NB4 (cell line): ENCODE results near the gene BAG1.

Experiments used
- DNase-seq: peaks from one replicate; pipeline ENCODE4 v3.0.0; 2010; ENCODE audit warnings: low read depth
- H3K4me3 ChIP-seq: one replicate; pipeline ENCODE4 v1.5.1; 2011; ENCODE audit warnings: mild to moderate bottlenecking, low read depth, low read length, moderate library complexity
- MYC ChIP-seq: IDR thresholded peaks from 2 replicates; pipeline ENCODE4 v1.6.1; 2011; ENCODE audit warnings: low read depth, low read length
- POLR2A ChIP-seq: IDR thresholded peaks from 2 replicates; pipeline ENCODE4 v1.6.1; 2011; ENCODE audit warnings: mild to moderate bottlenecking; ENCODE audit not compliant: insufficient read length; ENCODE audit errors: extremely low read depth
- TF ChIP-seq, protein P1 (sequence below): IDR thresholded peaks from 2 replicates; pipeline ENCODE4 v1.6.1; 2011; ENCODE audit warnings: low read depth, low read length
- TF ChIP-seq, protein P2 (sequence below): IDR thresholded peaks from one replicate; pipeline ENCODE4 v1.5.1; 2012; ENCODE audit warnings: low read depth, low read length

The BAG1 gene

DNA sequence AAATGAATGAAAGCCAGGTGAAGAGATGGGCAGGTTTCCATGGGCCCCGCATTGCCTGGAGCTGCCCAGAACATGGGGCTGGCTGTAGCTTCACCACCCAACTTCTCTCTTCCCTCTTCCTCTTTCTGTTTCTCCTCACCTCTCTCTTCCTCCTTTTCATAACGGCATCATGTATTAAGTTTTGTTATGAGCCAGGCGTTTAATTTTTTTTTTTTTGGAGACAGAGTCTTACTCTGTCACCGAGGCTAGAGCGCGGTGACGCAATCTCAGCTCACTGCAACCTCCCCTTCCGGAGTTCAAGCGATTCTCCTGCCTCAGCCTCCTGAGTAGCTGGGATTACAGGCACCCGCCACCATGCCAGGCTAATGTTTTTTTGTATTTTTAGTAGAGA is 37.5 kb downstream of the BAG1 start:
- DNase-seq = peak; percentile 94
- TF ChIP-seq POLR2A (no peak), MYC (0 out of 2 replicates have a peak, but pooled peaks have one; percentile 32)
- TF ChIP-seq, protein P1, sequence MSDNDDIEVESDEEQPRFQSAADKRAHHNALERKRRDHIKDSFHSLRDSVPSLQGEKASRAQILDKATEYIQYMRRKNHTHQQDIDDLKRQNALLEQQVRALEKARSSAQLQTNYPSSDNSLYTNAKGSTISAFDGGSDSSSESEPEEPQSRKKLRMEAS = 0 out of 2 replicates have a peak, but pooled peaks have one; percentile 10
- TF ChIP-seq, protein P2, sequence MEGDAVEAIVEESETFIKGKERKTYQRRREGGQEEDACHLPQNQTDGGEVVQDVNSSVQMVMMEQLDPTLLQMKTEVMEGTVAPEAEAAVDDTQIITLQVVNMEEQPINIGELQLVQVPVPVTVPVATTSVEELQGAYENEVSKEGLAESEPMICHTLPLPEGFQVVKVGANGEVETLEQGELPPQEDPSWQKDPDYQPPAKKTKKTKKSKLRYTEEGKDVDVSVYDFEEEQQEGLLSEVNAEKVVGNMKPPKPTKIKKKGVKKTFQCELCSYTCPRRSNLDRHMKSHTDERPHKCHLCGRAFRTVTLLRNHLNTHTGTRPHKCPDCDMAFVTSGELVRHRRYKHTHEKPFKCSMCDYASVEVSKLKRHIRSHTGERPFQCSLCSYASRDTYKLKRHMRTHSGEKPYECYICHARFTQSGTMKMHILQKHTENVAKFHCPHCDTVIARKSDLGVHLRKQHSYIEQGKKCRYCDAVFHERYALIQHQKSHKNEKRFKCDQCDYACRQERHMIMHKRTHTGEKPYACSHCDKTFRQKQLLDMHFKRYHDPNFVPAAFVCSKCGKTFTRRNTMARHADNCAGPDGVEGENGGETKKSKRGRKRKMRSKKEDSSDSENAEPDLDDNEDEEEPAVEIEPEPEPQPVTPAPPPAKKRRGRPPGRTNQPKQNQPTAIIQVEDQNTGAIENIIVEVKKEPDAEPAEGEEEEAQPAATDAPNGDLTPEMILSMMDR = no peak
- no peak overlapping the region for H3K4me3 ChIP-seq

DNA sequence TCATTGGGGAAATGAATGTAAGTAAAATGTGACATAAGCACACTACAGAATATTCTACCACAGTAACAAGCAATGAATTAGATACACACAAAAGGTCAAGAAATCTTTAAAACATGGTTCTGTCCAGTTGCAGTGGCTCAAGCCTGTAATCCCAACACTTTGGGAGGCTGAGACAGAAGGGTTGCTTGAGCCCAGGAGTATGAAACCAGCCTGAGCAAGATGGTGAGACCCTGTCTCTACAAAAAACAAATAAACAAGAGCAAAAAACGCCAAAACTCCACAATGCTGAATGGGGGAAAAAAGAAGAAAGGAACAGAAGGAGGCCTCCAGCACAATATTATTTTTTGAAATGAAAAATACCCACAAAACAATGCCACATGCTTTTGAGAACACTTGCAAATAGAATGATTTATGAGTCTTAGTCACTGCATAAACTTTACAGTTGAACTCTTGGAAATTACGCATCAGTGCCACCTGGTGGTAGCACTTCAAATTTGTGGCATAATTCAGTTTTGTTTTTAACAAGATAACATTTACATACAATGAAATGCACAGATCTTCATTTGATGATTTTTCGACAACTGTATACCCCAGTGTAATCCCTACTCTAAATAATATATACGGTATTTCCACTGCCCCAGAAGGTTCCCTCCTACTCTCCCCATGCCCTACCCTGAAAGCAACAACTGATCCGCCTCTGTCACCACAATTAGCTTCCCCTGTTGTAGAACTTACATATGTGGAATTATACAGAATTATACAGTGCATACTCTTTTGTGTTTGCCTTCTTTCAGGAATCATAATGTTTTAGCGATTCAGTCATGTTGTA is 39.0 kb downstream of the BAG1 start:
- H3K4me3 ChIP-seq = no peak overlapping the region
- DNase-seq = peak; percentile 91
- TF ChIP-seq, protein P2 = peak; percentile 79
- TF ChIP-seq, protein P1 = peak; percentile 88
- TF ChIP-seq MYC = peak; percentile 92
- no peak for TF ChIP-seq POLR2A

DNA sequence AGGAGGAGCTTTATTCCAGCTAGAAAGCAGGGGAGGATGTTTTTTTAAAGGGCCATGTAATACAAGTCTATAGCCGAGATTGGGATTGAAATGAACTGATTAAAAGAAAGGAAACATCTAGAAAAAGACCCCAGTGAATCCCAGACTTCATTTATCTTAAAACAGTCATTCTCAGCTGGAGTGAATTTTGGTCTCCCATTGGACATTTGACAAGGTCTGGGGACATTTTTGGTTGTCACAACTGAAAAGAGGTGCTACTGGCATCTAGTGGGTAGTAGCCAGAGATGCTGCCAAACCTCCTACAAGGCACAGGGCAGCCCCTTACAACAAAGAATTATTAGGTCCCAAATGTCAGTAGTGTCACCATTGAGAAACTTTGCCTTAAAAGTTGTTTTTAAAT is 40.8 kb downstream of the BAG1 start:
- no peak for TF ChIP-seq POLR2A
- TF ChIP-seq, protein P2 = peak; percentile 22
- H3K4me3 ChIP-seq = no peak overlapping the region
- peak; percentile 47 for DNase-seq

DNA sequence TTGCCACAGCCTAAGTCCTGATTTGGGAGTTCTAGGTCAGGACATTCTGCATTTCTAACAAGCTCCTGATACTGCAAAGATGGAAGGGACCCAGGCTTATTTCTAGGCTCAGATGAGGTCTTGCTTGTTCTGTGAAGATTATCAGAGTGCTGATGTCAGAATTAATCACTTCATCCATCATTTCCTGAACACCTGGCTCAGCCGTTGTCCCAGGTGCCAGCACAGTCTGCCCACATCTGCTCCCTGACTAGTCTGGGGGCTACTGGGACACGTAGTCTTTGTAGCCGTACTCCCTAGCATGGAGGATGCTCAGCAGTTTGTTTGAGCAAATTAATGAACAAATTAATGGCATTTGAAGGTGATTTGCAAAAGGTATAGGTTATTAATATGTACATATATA is 42.5 kb downstream of the BAG1 start:
- TF ChIP-seq, protein P2 = no peak
- TF ChIP-seq, protein P1 = no peak
- no peak for TF ChIP-seq POLR2A
- no peak for TF ChIP-seq MYC
- no peak overlapping the region for H3K4me3 ChIP-seq
- no peak for DNase-seq

DNA sequence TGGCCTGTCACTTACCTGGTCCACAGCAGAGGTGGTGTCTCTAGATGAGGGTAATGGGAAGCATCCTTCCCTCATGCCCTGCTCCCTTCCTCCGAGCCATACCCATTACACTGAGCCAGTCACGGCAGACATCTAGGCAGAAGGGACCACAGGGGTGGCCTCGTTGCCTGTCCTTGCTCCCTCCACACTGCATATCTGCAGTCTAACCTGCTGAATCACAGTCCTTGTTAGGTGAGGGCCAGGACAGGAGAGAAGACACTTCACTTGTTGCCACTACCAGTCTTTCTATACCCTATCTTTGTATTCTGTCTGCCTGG is 43.0 kb downstream of the BAG1 start:
- H3K4me3 ChIP-seq = no peak overlapping the region
- TF ChIP-seq, protein P2 = no peak
- TF ChIP-seq POLR2A (no peak), MYC (no peak)
- TF ChIP-seq, protein P1 = no peak

More for the DNA sequence above, 43.0 kb downstream of the BAG1 start:
- no peak for DNase-seq
